ENCODE data around the gene MLC1. TPM values are rescaled to one million over a fixed set of nuclear protein-coding genes. Genes with fewer than 3 reads are reported as not detected.

The MLC1 gene
- total and polyA plus RNA-seq, 10 of the 15 experiments (the other 5 are each of a cell fraction or from before 2014, with no cell fraction given): 0.03 to 0.15 (median 0.07) TPM; not detected in 7

DNA sequence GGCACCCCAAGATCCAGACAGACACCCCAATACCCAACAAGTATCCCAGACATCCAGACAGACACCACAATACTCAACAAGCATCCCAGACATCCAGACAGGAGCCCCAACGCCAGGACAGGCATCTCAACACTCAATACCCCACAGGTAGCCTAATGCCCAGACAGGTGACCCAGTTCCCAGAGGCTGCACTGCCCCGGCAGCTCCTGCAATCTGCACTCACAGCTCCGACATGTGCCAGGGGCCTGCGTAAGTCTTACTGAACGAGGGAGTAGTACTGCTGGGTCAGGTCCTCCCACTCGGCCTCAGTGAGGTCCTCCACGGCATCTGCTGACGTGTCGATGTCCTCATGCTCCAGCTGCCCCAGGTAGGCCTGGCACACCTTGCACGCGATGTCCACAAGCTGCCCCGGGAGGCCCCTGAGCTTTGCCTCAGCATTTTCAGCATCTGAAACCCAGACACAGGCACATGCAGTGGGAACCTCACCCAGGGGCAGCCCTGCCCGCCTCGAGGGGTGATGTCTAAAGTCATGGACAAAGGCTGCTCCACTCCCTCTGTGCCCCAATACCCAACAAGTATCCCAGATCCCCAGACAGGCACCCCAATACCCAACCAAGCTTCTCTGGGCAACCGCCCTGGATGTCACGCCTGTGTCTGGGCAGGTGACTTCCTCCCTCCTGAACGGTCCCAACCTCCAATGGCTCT lies 43.7 kb downstream of the MLC1 start (continued):
- TF ChIP-seq E2F8 (IDR thresholded peaks at IDR 0.05; ENCODE audit: low read depth, partially characterized antibody): no peak
- no peak for TF ChIP-seq ZNF217 (IDR thresholded peaks at IDR 0.05)
- no peak for TF ChIP-seq ETV6 (conservative IDR thresholded peaks at IDR 0.05 in 1 of 2, IDR thresholded peaks at IDR 0.05 in 1 of 2; ENCODE audit: borderline replicate concordance in 1 of 2, low read depth in 1 of 2)
- TF ChIP-seq BCL11A (IDR thresholded peaks at IDR 0.05; ENCODE audit: low read depth, low read length): no peak

DNA sequence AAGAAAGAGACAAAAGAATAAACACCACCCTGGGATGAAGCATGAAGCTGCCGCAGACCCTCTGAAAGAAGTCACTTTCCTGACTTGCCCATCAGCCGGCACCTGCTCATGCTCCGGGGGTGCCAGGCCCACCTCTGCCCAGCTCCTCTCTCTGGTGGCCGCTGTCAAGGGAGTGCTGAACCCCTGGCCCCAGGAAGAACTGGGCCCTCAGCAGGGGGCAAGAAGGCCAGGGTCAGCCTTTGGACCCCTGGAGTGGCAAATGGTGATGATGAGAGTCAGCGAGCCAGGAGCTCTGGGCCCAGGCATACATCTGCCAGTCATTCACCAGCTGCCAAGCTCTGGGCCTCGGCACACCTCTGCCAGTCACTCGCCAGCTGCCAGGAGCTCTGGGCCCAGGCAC lies 44.5 kb downstream of the MLC1 start:
- in situ Hi-C loops (cut with MboI): loop anchor here (25.0 kb wide), 1 partner anchor 703 kb away; no protein-coding TSS in a partner anchor

More for the DNA sequence above, 44.5 kb downstream of the MLC1 start:
- ATAC-seq (no peak), FAIRE-seq (no peak), DNase-seq (ENCODE audit: low read depth, low spot score) (no peak)
- SMC1A ChIA-PET (ENCODE audit: uncharacterized antibody, unreplicated experiment): no interaction called here
- no peaks in the 10 kb centered on the region; a peak in 1 of 4 replicates for H3K27me3 ChIP-seq (replicated peaks in 1 of 2; ENCODE audit: control insufficient read depth in 2 of 2, insufficient read depth in 2 of 2, low read length in 1 of 2)
- no peaks in the 10 kb centered on the region for H3K36me3 ChIP-seq (ENCODE audit: control insufficient read depth in 2 of 2, insufficient read depth in 2 of 2, low read length in 1 of 2)
- WGBS (ENCODE audit: insufficient coverage, insufficient replicate concordance, low lambda C conversion rate, missing lambda C conversion rate): 31% methylated on average over 7 of the region's 7 CpGs
- H4K20me1 ChIP-seq (ENCODE audit: control insufficient read depth, insufficient read depth): no peaks in the 10 kb centered on the region
- H3K4me1 ChIP-seq (ENCODE audit: control insufficient read depth, insufficient read depth, low read length): no peaks in the 10 kb centered on the region
- H3K79me2 ChIP-seq (ENCODE audit: control insufficient read depth, insufficient read depth, low read length): no peaks in the 10 kb centered on the region
- no peaks in the 10 kb centered on the region; the same call in 2 of the 3 replicates for H3K9me3 ChIP-seq (replicated peaks; ENCODE audit: control insufficient read depth, insufficient read depth, low read length)
- no peak overlapping the region for H3K27ac ChIP-seq (ENCODE audit: control insufficient read depth, insufficient read depth)
- POLR2A ChIA-PET: no interaction called here
- TF ChIP-seq TCF3 (IDR thresholded peaks at IDR 0.05; ENCODE audit: borderline replicate concordance, insufficient read depth, low read depth, low read length): no peak
- no peak for TF ChIP-seq CBX3 (IDR thresholded peaks at IDR 0.05; ENCODE audit: borderline replicate concordance, low read depth)
- no peak for TF ChIP-seq GABPA (IDR thresholded peaks at IDR 0.05; ENCODE audit: low read depth)
- no peak for TF ChIP-seq IRF4 (IDR thresholded peaks at IDR 0.05; ENCODE audit: low read depth, low read length)
- TF ChIP-seq RELA (IDR thresholded peaks at IDR 0.05; ENCODE audit: borderline replicate concordance, partially characterized antibody): no peak
- TF ChIP-seq NR2C2 (IDR thresholded peaks at IDR 0.05; ENCODE audit: borderline replicate concordance, control insufficient read depth, insufficient read length, low read depth): no peak
- TF ChIP-seq, protein P1, sequence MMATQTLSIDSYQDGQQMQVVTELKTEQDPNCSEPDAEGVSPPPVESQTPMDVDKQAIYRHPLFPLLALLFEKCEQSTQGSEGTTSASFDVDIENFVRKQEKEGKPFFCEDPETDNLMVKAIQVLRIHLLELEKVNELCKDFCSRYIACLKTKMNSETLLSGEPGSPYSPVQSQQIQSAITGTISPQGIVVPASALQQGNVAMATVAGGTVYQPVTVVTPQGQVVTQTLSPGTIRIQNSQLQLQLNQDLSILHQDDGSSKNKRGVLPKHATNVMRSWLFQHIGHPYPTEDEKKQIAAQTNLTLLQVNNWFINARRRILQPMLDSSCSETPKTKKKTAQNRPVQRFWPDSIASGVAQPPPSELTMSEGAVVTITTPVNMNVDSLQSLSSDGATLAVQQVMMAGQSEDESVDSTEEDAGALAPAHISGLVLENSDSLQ (IDR thresholded peaks at IDR 0.05): no peak
- no peak for TF ChIP-seq E2F8 (IDR thresholded peaks at IDR 0.05; ENCODE audit: low read depth, partially characterized antibody)
- no peak for TF ChIP-seq STAT1 (conservative IDR thresholded peaks at IDR 0.05)
- TF ChIP-seq STAT3 (IDR thresholded peaks at IDR 0.05; ENCODE audit: low read depth, low read length): no peak
- RAD21 ChIA-PET (ENCODE audit: unreplicated experiment): no interaction called here
- H3K9ac ChIP-seq (ENCODE audit: control insufficient read depth, insufficient read depth, low read length): no peak overlapping the region
- intact Hi-C loops (cut with micrococcal nuclease; ENCODE audit: unreplicated experiment): no loop called here
- H3K4me2 ChIP-seq (ENCODE audit: control insufficient read depth, insufficient read depth): no peak overlapping the region
- no peak overlapping the region for H3K4me3 ChIP-seq
- CTCF ChIA-PET: no interaction called here
- BruUV-seq (replicated peaks): no TSS peak
- H2AFZ ChIP-seq (ENCODE audit: control insufficient read depth, low read depth, low read length): no peak overlapping the region

Data from GM12878 (cell line).